HCT116 (cell line): ENCODE measurements around the gene GGNBP2. TPM values are rescaled to one million over a fixed set of nuclear protein-coding genes. Genes with fewer than 3 reads are reported as not detected.

ENCODE experiments used
- ATAC-seq: fragments of 200-7000 bp; cut with Tn5 transposase; 2 replicates; pipeline ENCODE4 v1.9.1; 2020; ENCODE audit warnings: mild to moderate bottlenecking, moderate library complexity
- BruUV-seq: library from RNA; stranded (reverse); fragments of 400-500 nt; replicated peaks from 2 replicates; lab custom pipeline; 2021; lab: Mats Ljungman, UMichigan
- CTCF ChIA-PET: fragments of 300-600 bp; sonication (Branson Sonifier 250); formaldehyde crosslinking; loops from one replicate; lab custom pipeline; 2021; ENCODE audit warnings: antibody characterized with exemption; lab: Charles Lee
- POLR2A ChIA-PET: fragments of 300-600, 350-600 bp; sonication (Branson Sonifier 250); formaldehyde crosslinking; loops from one replicate; lab custom pipeline; 2021; ENCODE audit warnings: antibody characterized with exemption; lab: Charles Lee
- RAD21 ChIA-PET, 2 experiments: fragments of 300-600 bp; sonication (Branson Sonifier 250); formaldehyde crosslinking; loops; one replicate each; lab custom pipeline; 2023; ENCODE audit warnings: low total read pairs in 2 of 2; ENCODE audit not compliant: uncharacterized antibody in 2 of 2, unreplicated experiment in 2 of 2, low non-redundant PET in 1 of 2; lab: Charles Lee
- DNase-seq: peaks from one replicate; pipeline ENCODE4 v3.0.0-alpha.2; 2010; ENCODE audit warnings: low read depth, low spot score
- H2AFZ ChIP-seq: fragments of 200-600 bp; shearing (Covaris generic), sonication (generic); 2 replicates; pipeline ENCODE4 v1.6.1; 2017; ENCODE audit warnings: low read depth, mixed run types, mixed read lengths, antibody characterized with exemption, low read length; ENCODE audit not compliant: poor library complexity, severe bottlenecking
- H3K27ac ChIP-seq: 2 replicates; pipeline ENCODE4 v1.5.1; 2012; ENCODE audit warnings: low read depth, low read length
- H3K27me3 ChIP-seq: fragments of 200-600 bp; sonication (generic); 2 replicates; pipeline ENCODE4 v1.6.1; 2016; ENCODE audit warnings: mixed run types, low read length, mixed read lengths; ENCODE audit not compliant: insufficient read depth
- H3K36me3 ChIP-seq, 2 experiments: fragments of 200-500 bp in 1 of 2; fragments of 200-600 bp in 1 of 2; sonication (Bioruptor generic) in 1 of 2; sonication (generic) in 1 of 2; 2 replicates each; pipeline versions ENCODE4 v1.5.1 to v1.6.1; 2014 to 2016; ENCODE audit warnings: low read length in 2 of 2, inconsistent platforms in 1 of 2, mixed read lengths in 1 of 2, mixed run types in 1 of 2; ENCODE audit not compliant: insufficient read depth in 2 of 2, control insufficient read depth in 1 of 2
- H3K4me1 ChIP-seq, 2 experiments: fragments of 200-600 bp in 1 of 2; sonication (generic) in 1 of 2; 2 replicates each; pipeline versions ENCODE4 v1.5.1 to v1.6.1; 2012 to 2017; ENCODE audit warnings: low read length in 2 of 2, inconsistent platforms in 1 of 2, mild to moderate bottlenecking in 1 of 2, mixed read lengths in 1 of 2, mixed run types in 1 of 2, moderate library complexity in 1 of 2; ENCODE audit not compliant: insufficient read depth in 2 of 2, control insufficient read depth in 1 of 2
- H3K4me2 ChIP-seq: fragments of 200-600 bp; sonication (generic); 2 replicates; pipeline ENCODE4 v1.6.1; 2017; ENCODE audit warnings: mixed run types, low read length, mixed read lengths
- H3K4me3 ChIP-seq, 2 experiments: fragments of 200-600 bp in 1 of 2; sonication (generic) in 1 of 2; replicated peaks in 1 of 2; 2 replicates each; pipeline ENCODE4 v1.5.1; 2011 to 2016; ENCODE audit warnings: low read length in 2 of 2, control low read depth in 1 of 2, low read depth in 1 of 2, mild to moderate bottlenecking in 1 of 2, mixed read lengths in 1 of 2, mixed run types in 1 of 2
- H3K79me2 ChIP-seq: fragments of 200-600 bp; sonication (generic); 2 replicates; pipeline ENCODE4 v1.6.1; 2017; ENCODE audit warnings: mild to moderate bottlenecking, mixed run types, low read length, moderate library complexity, mixed read lengths; ENCODE audit not compliant: insufficient read depth
- H3K9ac ChIP-seq: fragments of 200-600 bp; sonication (generic); 2 replicates; pipeline ENCODE4 v1.6.1; 2016; ENCODE audit warnings: low read length, mixed read lengths
- H3K9me2 ChIP-seq: fragments of 200-600 bp; sonication (generic), shearing (Covaris generic); 2 replicates; pipeline ENCODE4 v1.6.1; 2017; ENCODE audit warnings: mixed run types, mild to moderate bottlenecking, moderate library complexity; ENCODE audit not compliant: insufficient read depth
- H3K9me3 ChIP-seq, 2 experiments: fragments of 200-500 bp in 1 of 2; fragments of 200-600 bp in 1 of 2; sonication (Bioruptor generic) in 1 of 2; sonication (generic) in 1 of 2; 2 replicates each; pipeline ENCODE4 v1.6.1; 2014 to 2017; ENCODE audit warnings: low read length in 2 of 2, mixed read lengths in 2 of 2, inconsistent platforms in 1 of 2, low read depth in 1 of 2, mild to moderate bottlenecking in 1 of 2, mixed run types in 1 of 2, moderate library complexity in 1 of 2; ENCODE audit not compliant: control insufficient read depth in 1 of 2, insufficient read depth in 1 of 2
- H4K20me1 ChIP-seq: fragments of 200-600 bp; sonication (generic), shearing (Covaris generic); 2 replicates; pipeline ENCODE4 v1.6.1; 2017; ENCODE audit warnings: mixed run types, mild to moderate bottlenecking, moderate library complexity; ENCODE audit not compliant: insufficient read depth
- CTCF ChIP-seq, 3 experiments: fragments of 200-600 bp in 1 of 3; sonication (generic) in 1 of 3; IDR thresholded peaks in 2 of 3; conservative IDR thresholded peaks in 1 of 3; 2 replicates each; pipeline ENCODE4 v1.5.1; 2012 to 2017; ENCODE audit warnings: low read depth in 2 of 3, low read length in 2 of 3, antibody characterized with exemption in 1 of 3, borderline replicate concordance in 1 of 3, control low read depth in 1 of 3, mild to moderate bottlenecking in 1 of 3, mixed read lengths in 1 of 3, mixed run types in 1 of 3, moderate library complexity in 1 of 3; ENCODE audit not compliant: insufficient read depth in 1 of 3
- EGR1 ChIP-seq: IDR thresholded peaks from 2 replicates; pipeline ENCODE4 v1.6.1; 2012; ENCODE audit warnings: low read depth
- ELF1 ChIP-seq: IDR thresholded peaks from 2 replicates; pipeline ENCODE4 v1.6.1; 2012; ENCODE audit warnings: low read depth, borderline replicate concordance
- EZH2phosphoT487 ChIP-seq: fragments of 200-600 bp; IDR thresholded peaks from 2 replicates; pipeline ENCODE4 v1.6.1; 2018; ENCODE audit warnings: antibody characterized with exemption, borderline replicate concordance
- JUND ChIP-seq: IDR thresholded peaks from 2 replicates; pipeline ENCODE4 v1.6.1; 2012
- POLR2A ChIP-seq: IDR thresholded peaks from 2 replicates; pipeline ENCODE4 v1.7.0; 2011; ENCODE audit warnings: borderline replicate concordance; ENCODE audit not compliant: insufficient read depth, insufficient read length; ENCODE audit errors: extremely low read depth
- RAD21 ChIP-seq: IDR thresholded peaks from 2 replicates; pipeline ENCODE4 v1.6.1; 2012; ENCODE audit warnings: low read depth, mild to moderate bottlenecking
- SIN3A ChIP-seq: IDR thresholded peaks from 2 replicates; pipeline ENCODE4 v1.6.1; 2012; ENCODE audit warnings: low read depth
- SP1 ChIP-seq: IDR thresholded peaks from 2 replicates; pipeline ENCODE4 v1.6.1; 2012; ENCODE audit warnings: low read depth
- SRF ChIP-seq: IDR thresholded peaks from 2 replicates; pipeline ENCODE4 v1.6.1; 2012; ENCODE audit warnings: low read depth
- TCF7L2 ChIP-seq: IDR thresholded peaks from 2 replicates; pipeline ENCODE4 v1.7.0; 2011; ENCODE audit warnings: borderline replicate concordance, inconsistent platforms; ENCODE audit not compliant: insufficient read depth, insufficient read length; ENCODE audit errors: extremely low read depth
- ZNF274 ChIP-seq: fragments of 200-500 bp; sonication (Bioruptor generic); IDR thresholded peaks from 2 replicates; pipeline ENCODE4 v1.6.1; 2014; ENCODE audit warnings: mild to moderate bottlenecking, low read depth, low read length, inconsistent platforms
- intact Hi-C: fragments of 100-400 bp; cut with micrococcal nuclease; formaldehyde crosslinking; loops from 2 replicates; pipeline ENCODE4 v1.10.0; 2022
- total RNA-seq: library from RNA; stranded (reverse); gene quantifications from one replicate; pipeline ENCODE4 v1.2.1, GENCODE V29; 2021; ENCODE audit not compliant: unreplicated experiment

Gene GGNBP2
- total RNA-seq, 1 experiment from 2014 or later: 58.2 TPM

- Histone ChIP-seq H4K20me1 (no peaks in the 10 kb centered on the region), H3K4me2 (no peak overlapping the region), H3K9me2 (no peaks in the 10 kb centered on the region), H3K4me1 (no peaks in the 10 kb centered on the region), H3K79me2 (no peaks in the 10 kb centered on the region), H3K27ac (no peak overlapping the region)
- ChIA-PET CTCF (no interaction called here), POLR2A (no interaction called here)
- no TSS peak for BruUV-seq
- TF ChIP-seq SIN3A (no peak), SP1 (no peak), RAD21 (no peak), CTCF (IDR thresholded peaks at IDR 0.05 in 2 of 3, conservative IDR thresholded peaks at IDR 0.05 in 1 of 3; ENCODE audit: borderline replicate concordance in 1 of 3, insufficient read depth in 1 of 3, low read depth in 2 of 3, low read length in 2 of 3) (no peak), EGR1 (no peak), SRF (no peak), ZNF274 (no peak), TCF7L2 (no peak), ELF1 (no peak)
- TF ChIP-seq, all 23 proteins: peak for 0
- RAD21 ChIA-PET: no interaction called here
- H2AFZ ChIP-seq: no peak overlapping the region
- H3K9ac ChIP-seq: no peak overlapping the region
- H3K36me3 ChIP-seq: peaks cover 34 to 76% of the 10 kb centered on the region in 2 experiments
- H3K27me3 ChIP-seq: no peaks in the 10 kb centered on the region
- DNase-seq (no peak), ATAC-seq (no peak)
- intact Hi-C loops: no loop called here
- no peaks in the 10 kb centered on the region for H3K9me3 ChIP-seq
- H3K4me3 ChIP-seq: no peak overlapping the region
Observed at GRCh38 chr17:36510636-36511035, 34.1 kb upstream of the GGNBP2 start.

GRCh38 chr17:36511216-36511615 is 33.5 kb upstream of the GGNBP2 start:
- H3K9me2 ChIP-seq: no peaks in the 10 kb centered on the region
- no peaks in the 10 kb centered on the region for H3K4me1 ChIP-seq
- ATAC-seq: no peak
- DNase-seq: no peak
- no peaks in the 10 kb centered on the region for H3K27me3 ChIP-seq
- no peaks in the 10 kb centered on the region for H3K9me3 ChIP-seq
- peaks cover 32 to 74% of the 10 kb centered on the region in 2 experiments for H3K36me3 ChIP-seq
- ChIA-PET CTCF (no interaction called here), RAD21 (no interaction called here), POLR2A (no interaction called here)
- H3K9ac ChIP-seq: no peak overlapping the region
- H2AFZ ChIP-seq: no peak overlapping the region
- TF ChIP-seq JUND: no peak
- TF ChIP-seq EZH2phosphoT487: no peak
- TF ChIP-seq RAD21: no peak
- TF ChIP-seq POLR2A: no peak
- TF ChIP-seq SIN3A: no peak
- no peaks in the 10 kb centered on the region for H4K20me1 ChIP-seq
- no peak overlapping the region for H3K4me2 ChIP-seq
- H3K4me3 ChIP-seq: no peak overlapping the region
- intact Hi-C loops: no loop called here
- H3K27ac ChIP-seq: no peak overlapping the region
- no TSS peak for BruUV-seq
- no peaks in the 10 kb centered on the region for H3K79me2 ChIP-seq
